Hippocampal formation (tissue), 2 donors: ENCODE data around the gene WDR18.

ENCODE experiments used
- DNase-seq, 2 donors: peaks; one replicate each; lab custom pipeline; 2025; lab: John Stamatoyannopoulos, UW

Gene WDR18

DNA sequence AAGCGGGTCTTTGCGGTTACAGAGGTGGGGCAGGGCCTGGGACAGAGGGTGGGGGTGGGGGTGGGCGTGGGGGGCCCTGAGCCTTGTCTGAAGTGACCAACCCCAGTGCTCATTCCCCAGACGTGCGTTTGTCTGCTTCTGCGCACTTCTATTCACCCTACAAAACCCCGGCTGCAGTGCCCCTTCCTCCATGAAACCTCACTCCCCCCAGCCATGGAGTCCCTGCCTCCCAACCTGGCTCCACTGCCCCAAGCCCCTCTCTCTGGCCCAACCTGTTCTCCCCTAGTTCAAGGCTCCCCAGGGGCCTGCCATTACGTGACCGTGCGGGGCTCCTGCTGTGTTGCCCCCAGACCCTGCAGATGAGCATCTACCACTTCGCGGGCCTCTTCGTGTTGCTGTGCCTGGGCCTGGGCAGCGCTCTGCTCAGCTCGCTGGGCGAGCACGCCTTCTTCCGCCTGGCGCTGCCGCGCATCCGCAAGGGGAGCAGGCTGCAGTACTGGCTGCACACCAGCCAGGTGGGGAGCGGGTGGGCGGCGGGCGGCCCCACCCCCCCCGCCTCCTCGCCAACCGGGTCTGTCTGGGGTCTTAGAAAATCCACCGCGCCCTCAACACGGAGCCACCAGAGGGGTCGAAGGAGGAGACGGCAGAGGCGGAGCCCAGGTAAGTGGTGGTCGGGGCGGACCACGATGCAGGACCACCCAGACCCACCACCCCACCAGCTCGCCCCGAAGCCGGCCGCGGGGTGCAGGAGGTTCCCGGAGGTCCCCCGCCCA lies 24.3 kb downstream of the WDR18 start:
- no peak for DNase-seq

DNA sequence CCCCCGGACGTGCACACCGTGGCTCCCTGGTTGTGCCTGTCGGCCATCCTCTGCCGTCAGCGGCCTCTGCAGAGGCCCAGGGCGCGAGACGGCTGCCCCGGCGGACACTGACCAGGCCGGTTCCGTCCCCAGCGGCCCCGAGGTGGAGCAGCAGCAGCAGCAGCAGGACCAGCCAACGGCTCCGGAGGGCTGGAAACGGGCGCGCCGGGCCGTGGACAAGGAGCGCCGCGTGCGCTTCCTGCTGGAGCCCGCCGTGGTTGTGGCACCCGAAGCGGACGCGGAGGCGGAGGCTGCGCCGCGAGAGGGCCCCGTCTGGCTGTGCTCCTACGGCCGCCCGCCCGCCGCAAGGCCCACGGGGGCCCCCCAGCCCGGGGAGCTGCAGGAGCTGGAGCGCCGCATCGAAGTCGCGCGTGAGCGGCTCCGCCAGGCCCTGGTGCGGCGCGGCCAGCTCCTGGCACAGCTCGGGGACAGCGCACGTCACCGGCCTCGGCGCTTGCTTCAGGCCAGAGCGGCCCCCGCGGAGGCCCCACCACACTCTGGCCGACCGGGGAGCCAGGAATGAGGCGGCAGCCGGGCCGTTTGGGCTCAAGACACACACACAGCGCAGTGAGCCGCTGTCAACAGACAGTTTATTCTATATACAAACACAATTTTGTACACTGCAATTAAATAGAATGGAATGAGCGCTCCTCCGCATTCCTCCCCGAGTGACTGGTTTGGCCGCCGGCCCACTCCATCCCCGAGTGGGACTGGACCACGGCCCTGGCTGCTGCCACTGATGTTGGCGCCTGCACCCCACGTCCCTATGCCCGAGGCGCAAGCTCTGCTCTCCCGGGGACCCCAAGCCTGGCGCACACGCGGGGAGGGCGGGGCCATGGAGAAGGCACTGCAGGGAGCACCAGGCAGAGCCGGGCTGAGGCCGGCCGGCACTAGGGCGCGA lies 25.2 kb downstream of the WDR18 start:
- no peak for DNase-seq

DNA sequence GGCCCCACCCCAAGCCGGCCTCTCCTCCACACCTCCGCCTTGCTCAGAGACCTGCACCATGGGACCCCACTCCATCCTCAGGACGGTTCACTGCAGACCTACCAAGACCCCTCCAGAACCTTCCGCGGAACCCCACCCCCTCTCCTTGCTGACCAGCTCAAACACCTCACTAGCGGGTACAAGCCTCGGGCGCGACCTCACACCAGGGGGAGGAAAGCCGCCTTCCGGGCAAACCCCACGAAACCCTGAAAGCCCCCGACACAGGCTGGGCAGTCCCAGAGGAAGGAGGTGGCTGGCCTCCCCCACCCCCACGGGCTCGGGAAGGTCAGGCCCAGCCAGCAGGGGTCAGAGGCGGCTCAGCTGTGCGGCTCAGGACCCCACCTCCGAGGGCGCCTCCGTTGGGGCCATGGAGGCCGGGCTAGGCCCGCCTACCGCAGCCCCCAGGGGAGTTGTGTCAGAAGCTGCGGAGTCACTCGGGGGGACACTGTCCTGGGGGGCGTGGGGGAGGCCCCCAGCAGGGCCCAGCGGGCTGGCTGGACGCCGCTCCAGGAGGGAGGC lies 25.9 kb downstream of the WDR18 start:
- DNase-seq = no peak

DNA sequence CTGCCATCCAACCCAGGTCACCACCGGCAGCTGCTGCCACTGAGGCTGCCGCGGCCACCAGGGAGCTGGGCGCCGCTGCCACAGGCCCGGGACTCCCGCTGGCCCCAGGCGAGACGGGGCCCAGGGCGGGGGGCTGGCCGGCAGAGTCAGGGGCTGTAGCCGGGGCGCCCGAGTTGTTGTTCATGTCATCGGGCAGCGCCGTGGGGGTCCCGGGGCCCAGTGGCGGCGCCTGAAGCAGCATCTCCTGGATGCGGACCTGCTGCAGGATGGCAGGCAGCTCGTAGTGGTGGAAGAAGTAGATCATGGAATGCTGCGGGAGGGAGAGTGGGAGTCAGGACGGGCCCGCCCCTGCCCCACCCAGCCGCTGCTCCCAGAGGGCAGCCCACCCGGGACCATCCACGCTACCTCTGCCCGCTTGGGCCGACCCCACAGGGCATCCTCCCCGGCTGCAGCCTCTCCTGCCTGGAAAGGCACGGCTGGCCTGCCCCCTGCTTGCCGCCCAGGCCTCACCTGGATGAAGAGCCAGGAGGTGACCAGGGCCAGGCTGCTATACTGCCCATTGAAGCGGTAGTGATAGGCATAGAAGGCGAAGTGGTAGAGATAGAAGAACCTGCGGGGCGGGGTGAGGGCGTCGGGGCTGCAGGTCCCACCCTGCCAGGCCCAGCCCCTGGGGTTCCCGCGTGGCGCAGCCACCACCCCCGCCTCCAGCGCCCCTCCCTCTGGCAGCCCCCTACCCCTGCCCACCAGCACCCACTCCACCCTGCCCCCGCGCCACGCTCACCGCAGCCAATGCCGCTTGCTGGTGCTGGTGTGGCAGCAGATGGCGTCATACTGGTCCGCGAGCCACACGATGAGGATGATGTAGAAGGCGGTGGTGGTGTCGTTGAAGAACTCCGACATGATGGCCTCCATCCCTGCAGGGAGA lies 26.7 kb downstream of the WDR18 start:
- no peak for DNase-seq

DNA sequence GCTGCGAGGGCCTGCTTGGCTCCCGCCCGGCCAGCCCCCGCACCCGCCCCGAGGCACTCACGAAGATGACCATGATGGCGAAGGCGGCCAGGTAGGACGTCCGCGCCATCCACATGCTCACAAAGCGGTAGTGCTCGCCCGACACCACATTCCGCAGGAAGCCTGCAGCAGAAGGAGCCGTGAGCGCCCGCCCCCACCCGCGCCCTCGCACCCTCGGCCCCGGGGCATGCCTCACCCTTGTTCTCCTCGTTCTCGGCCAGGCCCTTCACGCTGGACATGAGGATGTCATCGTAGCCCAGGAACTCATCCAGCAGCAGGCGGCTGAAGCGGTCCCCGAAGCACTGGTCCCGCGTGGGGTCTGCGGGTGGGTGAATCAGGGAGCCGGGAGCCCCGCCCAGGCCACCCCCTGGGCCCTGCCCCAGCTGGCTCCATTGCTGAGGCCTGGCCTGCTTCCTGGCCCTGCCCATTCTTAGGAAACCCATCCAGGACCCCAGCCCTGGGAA lies 27.7 kb downstream of the WDR18 start:
- no peak for DNase-seq

DNA sequence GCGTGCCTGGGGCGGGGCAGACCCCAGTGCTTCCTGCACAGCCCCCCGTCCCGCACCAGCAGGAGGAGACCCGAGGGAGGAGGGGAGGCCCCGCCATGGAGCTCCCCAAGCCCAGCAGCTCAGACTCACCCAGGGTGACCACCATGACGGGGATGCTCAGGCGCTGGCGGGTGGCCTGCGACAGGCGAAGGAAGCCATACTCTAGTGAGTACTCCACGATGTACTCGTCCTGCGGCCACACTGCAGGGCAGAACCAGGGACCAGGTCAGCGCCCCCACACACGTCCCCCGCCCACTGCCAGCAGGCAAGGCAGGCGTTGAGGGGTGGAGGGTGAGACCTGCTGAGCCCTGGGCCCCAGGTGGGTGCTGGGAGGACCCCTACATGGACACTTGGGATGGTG lies 28.2 kb downstream of the WDR18 start:
- DNase-seq = no peak

DNA sequence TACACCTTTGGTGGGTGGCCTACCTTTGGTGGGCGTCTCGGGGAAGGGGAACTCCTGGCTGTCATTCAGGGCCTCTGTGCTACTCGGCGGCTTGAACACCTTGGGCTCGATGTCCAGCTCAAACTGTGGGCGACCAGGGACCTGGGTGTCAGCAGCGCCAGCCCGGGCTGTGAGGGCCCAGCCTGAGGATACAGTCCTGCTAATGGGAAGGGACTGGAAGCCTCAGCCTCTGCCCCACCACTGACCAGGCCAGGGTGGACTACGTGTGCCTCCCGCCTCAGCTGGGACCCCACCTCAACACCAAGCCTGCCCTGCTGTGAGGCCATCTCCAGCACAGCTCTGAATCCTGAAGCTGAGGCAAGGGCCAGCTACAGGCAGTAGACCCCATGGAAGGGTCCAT lies 29.1 kb downstream of the WDR18 start:
- DNase-seq = no peak

DNA sequence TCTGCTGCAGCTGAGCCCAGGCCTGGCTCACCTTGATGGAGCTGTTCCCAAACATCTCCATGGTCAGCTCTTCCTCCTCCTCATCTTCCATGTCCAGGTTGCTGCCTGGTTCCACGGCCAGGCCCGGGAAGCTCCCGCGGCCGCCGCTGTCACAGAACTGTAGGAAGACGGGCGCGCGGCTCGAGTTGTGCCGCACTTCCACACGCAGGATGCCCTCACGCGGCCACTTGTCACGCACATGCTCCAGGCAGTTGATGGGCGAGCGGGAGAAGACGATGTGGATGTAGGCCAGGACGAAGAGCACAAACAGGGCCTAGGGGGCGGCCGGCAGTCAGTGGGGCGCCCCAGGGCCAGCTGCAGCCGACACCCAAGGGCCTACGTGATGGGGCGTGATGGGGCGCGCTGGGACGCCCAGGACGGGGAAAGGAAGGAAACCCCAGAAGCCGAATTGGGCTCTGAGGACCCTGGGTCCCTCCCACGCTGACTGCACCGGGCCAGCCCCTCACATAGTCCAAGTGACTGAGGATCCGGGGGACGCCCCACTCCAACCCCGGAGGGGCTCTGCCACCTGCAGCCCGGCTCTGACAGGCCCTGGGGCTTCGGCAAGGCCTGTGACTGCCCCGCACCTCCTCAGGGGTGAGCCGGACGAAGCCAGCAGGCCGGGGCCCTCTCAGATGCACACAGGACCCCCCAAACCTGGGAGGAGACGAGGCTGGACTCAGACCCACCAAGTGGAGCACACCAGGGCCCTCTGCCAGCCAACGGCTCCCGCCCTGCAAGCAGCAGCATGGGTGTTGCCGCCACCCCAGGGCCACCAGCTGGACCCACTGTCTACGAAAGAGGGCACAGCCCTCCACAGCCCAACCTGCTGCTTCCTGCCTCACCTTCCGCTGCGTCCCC lies 30.3 kb downstream of the WDR18 start:
- no peak for DNase-seq

DNA sequence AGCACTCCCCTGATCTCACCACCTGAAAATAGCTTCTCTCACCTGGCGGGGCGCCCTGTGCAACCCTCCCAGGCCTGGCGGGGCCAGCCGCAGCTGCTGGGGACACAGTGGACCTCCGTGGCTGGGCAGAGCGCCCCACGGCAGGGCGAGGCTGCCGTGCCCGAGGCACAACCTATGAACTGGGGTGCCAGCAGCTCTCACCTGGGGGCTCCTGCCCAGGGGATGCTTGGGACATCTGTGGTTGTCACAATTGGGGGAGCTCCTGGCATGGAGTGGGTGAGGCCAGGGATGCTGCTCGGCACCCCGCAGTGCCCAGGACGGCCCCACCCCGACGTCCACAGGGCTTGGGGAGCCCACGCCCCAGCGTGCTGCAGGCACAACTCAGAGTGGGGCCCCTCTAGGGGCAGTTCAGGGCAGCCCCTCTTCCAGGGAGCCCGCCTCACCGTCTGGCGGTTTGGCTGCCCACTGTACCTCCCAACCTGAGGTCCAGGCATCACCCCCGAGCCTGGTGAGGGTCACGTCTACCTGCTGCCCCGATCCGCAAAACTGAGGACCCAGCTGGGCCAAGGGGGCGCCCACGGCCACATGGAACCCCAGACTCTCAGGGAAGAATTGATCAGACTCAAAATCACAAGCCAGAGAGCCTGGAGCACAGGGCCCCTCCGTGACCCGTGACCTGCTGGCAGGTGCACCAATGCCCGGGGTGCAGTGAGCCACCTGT lies 31.1 kb downstream of the WDR18 start:
- DNase-seq = no peak

DNA sequence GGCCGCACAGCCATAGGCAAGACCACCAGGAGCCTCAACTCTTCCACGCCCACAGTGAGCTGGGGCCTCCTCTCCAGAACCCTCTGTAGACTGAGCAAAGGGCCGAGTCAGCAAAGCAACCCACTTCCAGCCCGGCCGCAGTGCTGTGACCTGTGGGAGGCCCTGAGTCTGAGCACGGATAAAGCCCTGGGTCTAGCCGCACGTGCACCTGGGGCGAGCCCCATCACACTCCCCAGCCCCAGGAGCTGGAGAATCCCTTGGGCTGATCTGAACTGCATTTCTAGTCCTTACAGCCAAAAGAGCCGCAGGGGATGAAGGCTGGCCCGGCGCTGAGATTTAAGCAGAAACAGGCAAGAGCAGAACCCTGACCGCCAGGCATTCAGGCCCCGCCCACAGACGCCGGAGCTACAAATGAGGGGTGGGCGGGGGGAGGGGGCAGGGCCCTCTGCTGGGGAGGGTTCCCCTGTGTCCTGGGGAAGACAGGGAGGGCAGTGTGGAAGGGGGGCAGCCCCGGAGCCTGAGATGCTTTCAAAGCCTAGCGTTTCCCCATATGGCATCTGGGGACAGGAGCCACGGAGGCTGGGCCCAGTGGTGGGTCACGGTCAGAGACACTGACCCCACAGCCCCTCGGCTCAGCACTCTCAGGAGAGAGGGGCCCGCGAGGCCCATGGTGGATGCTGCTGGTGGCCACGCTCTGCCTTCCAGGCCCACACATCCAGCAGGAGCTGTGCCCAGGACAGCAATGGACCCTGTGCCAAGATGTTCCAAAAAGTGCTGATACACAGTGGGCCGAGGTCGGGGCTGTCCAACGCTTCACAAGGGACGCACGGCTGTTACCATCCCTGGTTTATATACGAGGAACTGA lies 31.9 kb downstream of the WDR18 start:
- DNase-seq = no peak

DNA sequence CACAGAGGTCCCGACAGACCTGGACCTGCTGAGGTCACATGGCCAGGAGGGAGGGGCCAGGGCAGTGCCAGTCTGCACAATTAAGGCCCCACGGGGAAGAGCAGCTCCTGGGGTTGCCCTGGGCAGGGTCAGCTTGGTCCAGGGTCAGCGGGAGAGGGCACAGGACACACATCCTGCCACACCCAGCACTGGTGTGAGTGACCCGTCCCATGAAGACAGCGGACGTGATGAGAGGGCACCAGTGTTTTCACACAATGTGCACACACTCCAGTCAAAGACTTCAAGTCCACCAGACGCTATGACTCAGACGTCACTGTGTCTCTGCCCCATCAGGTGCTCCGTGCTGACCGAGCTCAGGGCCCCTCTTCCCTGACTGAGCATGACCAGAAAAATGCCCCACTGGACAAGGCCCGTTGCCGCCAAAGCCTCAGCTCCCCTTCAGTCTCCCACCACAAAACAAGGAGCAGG lies 32.5 kb downstream of the WDR18 start:
- no peak for DNase-seq

DNA sequence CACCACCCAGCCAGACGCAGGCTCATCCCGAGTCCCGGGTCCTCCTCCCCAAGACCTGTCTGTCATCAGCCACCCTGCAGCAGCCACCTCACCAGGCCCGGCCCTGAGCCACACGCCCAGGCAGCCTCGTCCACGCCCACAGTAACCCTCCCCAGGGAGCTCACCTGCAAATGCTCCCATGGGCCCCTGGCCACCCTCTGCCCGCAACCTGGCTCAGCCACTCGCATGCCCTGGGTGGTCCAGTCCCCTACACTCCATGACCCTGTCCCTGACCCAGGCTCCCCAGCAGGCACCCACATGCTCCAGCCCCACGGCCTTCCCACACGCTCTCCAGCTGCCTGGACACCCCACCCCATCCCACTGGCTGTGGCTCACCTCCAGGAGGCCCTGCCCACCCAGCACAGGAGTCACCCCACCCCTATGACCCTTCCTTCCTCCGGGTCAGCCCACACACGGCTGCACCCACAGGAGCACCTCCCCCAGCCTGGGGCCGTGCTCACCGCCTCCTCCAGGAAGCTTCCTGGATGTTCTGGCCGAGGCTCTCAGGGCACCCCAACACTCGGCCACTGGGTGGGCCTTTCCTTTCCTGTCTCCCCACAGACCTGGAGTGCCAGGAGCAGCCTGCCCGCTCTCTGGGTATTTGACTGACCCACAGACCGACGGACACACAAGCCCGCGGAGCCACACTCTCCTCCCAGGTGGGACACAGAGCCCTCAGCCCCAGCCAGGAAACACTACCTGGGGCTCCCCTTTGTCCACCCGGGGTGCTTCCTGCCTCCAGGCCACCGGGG lies 33.2 kb downstream of the WDR18 start:
- no peak for DNase-seq

DNA sequence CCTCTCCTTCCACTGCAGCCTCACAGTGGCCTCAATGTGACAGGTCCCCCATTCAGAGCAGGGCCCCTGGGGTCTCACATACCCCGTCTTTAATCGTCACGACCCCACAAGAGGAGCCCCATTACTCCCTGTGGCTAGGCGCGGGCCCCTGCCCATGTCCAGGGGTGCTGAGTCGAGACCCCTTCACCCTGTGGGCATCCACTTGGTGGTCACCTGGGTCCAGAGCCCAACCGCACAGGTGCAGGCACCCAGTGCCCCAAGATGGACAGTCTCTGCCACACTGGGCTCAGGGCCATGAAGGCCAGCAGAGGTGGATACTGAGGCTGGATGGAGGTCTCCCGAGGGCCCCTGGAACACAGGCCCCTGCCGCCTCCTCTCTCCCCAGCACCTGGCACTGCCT lies 33.8 kb downstream of the WDR18 start:
- no peak for DNase-seq

DNA sequence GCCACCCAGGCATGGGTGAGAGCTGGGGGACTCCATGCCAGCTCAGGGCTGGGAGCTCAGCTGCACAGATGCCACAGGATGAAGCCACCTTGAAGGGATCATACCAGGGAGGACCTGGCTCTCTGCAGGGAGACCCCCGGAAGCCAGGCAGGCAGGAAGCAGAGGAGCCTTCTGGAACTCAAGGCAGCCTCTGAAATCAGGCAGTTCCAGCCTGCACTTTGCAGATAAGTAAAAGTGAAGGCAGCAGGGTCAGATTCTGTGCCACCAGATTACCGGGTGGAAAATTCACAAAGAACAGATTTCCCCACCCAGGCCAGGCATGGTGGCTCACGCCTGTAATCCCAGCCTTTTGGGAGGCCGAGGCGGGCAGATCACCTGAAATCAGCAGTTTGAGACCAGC lies 34.2 kb downstream of the WDR18 start:
- no peak for DNase-seq

DNA sequence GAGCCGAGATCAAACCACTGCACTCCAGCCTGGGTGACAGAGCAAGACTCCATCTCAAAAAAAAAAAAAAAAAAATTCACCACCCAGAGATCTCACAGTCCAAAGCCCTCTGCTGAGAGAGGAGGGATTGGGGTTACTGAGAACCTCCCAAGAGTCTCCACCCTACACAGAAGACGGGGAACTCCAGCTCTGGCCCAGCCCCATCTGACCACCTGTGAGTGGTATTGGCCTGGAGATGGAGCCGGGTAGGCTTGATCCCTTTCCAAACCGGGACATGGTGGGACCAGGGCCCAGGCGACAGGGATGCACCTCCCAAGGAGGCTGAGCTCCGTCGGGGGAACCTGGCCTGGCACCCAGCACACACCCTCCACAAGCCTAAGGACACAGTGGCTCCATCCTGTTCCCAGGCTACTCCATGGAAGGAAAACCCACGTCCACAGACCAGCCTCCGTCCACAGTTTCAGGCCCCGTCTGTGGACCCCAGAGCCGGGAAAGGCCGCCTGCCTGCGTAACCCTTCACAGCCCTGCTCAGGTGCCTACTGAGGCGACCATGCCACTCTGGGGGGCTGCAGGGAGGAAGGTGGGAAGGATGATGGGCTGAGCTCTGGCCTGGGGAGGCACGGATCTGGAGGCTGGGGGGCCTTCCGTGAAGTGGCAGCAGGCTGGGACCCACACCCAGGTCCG lies 34.9 kb downstream of the WDR18 start:
- DNase-seq = no peak

DNA sequence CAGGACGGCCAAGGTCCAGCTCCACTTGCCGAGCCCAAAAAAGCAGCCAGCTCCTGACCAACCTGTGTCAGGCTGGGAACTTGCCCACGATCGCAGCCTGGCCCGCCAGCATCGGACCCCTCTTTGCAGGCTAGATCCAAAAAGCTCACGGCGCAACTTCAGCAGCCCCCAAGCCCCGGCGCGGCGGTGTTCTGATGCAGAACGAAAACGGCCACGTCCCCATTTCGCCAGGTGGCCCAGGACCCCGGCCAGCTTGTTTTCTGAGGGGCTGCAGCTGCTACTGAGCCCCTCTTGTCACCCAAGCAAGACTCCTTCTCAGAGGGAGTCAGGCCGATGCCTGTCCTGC lies 35.4 kb downstream of the WDR18 start:
- no peak for DNase-seq
